NB4 (cell line): ENCODE data around the gene MFSD2B.

Source experiments
- DNase-seq: peaks from one replicate; pipeline ENCODE4 v3.0.0; 2010; ENCODE audit warnings: low read depth
- H3K4me3 ChIP-seq: one replicate; pipeline ENCODE4 v1.5.1; 2011; ENCODE audit warnings: mild to moderate bottlenecking, low read depth, low read length, moderate library complexity
- CTCF ChIP-seq: IDR thresholded peaks from one replicate; pipeline ENCODE4 v1.5.1; 2012; ENCODE audit warnings: low read depth, low read length
- MYC ChIP-seq: IDR thresholded peaks from 2 replicates; pipeline ENCODE4 v1.6.1; 2011; ENCODE audit warnings: low read depth, low read length
- POLR2A ChIP-seq: IDR thresholded peaks from 2 replicates; pipeline ENCODE4 v1.6.1; 2011; ENCODE audit warnings: mild to moderate bottlenecking; ENCODE audit not compliant: insufficient read length; ENCODE audit errors: extremely low read depth
- TF ChIP-seq, protein P1 (sequence below): IDR thresholded peaks from 2 replicates; pipeline ENCODE4 v1.6.1; 2011; ENCODE audit warnings: low read depth, low read length

MFSD2B gene

GRCh38 chr2:23994567-23994966 is 15.3 kb upstream of the MFSD2B start:
- DNase-seq: no peak
- H3K4me3 ChIP-seq: no peak overlapping the region
- no peak for TF ChIP-seq MYC
- TF ChIP-seq, protein P1, sequence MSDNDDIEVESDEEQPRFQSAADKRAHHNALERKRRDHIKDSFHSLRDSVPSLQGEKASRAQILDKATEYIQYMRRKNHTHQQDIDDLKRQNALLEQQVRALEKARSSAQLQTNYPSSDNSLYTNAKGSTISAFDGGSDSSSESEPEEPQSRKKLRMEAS: no peak
- TF ChIP-seq CTCF: no peak
- no peak for TF ChIP-seq POLR2A

GRCh38 chr2:24007693-24008092 is 2.2 kb upstream of the MFSD2B start:
- no peak for DNase-seq
- no peak for TF ChIP-seq CTCF
- no peak for TF ChIP-seq MYC
- TF ChIP-seq, protein P1: no peak
- TF ChIP-seq POLR2A: no peak
- no peak overlapping the region for H3K4me3 ChIP-seq

DNA sequence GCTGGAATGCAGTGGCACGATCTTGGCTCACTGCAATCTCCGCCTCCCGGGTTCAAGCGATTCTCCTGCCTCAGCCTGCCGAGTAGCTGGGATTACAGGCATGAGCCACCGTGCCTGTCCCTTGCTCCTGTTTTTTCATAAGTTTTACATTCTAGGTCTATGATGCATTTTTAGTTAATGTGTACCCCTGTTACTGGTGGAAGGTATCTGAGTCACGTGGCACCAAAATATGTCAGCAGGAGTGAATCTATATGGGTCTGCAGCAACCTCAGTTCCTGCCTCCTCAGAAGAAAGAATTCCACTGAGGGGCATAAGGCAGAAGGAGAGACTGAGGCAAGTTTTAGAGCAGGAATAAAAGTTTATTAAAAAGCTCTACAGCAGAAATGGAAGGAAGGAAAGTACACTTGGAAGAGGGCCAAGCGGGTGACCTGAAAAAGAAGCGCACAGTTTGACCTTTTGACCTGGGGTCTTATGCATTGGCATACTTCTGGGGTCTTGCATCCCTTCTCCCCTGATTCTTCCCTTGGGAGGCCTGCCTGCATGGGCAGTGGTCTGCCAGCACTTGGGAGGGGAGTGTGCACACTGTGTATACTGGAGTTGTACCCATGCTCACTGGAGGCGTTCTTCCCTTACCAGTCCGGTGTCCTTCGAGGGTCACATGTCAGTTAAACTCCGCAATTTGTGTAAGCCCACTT is 1.1 kb upstream of the MFSD2B start:
- H3K4me3 ChIP-seq: no peak overlapping the region
- no peak for DNase-seq
- TF ChIP-seq, protein P1: no peak
- no peak for TF ChIP-seq MYC
- no peak for TF ChIP-seq POLR2A
- TF ChIP-seq CTCF: no peak

GRCh38 chr2:24009367-24009679 is 562 bp upstream of the MFSD2B start:
- TF ChIP-seq POLR2A: no peak
- TF ChIP-seq MYC: no peak
- TF ChIP-seq, protein P1: no peak
- TF ChIP-seq CTCF: no peak
- no peak for DNase-seq
- H3K4me3 ChIP-seq: no peak overlapping the region

- H3K4me3 ChIP-seq: no peak overlapping the region
- TF ChIP-seq, protein P1: no peak
- no peak for DNase-seq
Observed at GRCh38 chr2:24010477-24011249, 778 bp downstream of the MFSD2B start.

GRCh38 chr2:24011250-24012104 is 1.6 kb downstream of the MFSD2B start:
- H3K4me3 ChIP-seq: no peak overlapping the region
- DNase-seq: peak; percentile 32
- no peak for TF ChIP-seq CTCF
- no peak for TF ChIP-seq POLR2A
- no peak for TF ChIP-seq MYC
- TF ChIP-seq, protein P1: no peak
